Stimulated activated memory B cell treated with anti-CD40 and anti-IgM and Interleukin-4, amounts not matched to agents 10 μg/mL and 1 μg/mL and 100 μg/mL, for 72 hours (primary cell): ENCODE results near the gene TMEM184A.

Source experiments
- ATAC-seq: fragments of 150-1000 bp; cut with Tn5 transposase; 2 replicates; pipeline ENCODE4 v1.10.0; 2021
- H3K27ac Mint-ChIP-seq: one replicate; pipeline ENCODE4 v1.8.0; 2022; ENCODE audit warnings: mild to moderate bottlenecking, mixed read lengths
- H3K27me3 Mint-ChIP-seq: one replicate; pipeline ENCODE4 v1.8.0; 2022; ENCODE audit warnings: mixed read lengths
- H3K36me3 Mint-ChIP-seq: one replicate; pipeline ENCODE4 v1.8.0; 2022; ENCODE audit warnings: mixed read lengths
- H3K4me1 Mint-ChIP-seq: one replicate; pipeline ENCODE4 v1.8.0; 2022; ENCODE audit warnings: mixed read lengths
- H3K4me3 Mint-ChIP-seq: one replicate; pipeline ENCODE4 v1.8.0; 2022; ENCODE audit warnings: mild to moderate bottlenecking, moderate library complexity, mixed read lengths
- H3K9me3 Mint-ChIP-seq: one replicate; pipeline ENCODE4 v1.8.0; 2022; ENCODE audit warnings: mixed read lengths

Gene TMEM184A

DNA sequence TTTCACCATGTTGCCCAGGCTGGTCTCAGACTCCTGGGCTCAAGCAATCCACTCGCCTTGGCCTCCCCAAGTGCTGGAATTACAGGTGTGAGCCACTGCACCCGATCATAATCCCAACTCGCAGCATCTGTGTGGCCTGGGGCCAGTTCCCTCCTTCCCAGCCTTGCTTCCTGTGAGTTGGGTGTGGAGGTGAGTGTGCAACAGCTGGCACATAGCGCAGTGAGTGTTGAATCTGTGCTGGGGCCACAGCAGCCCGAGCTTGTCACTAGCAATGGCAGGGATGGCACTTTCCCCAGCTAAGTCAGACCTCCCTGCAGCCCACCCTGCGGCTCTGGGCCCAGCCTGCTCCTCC, 12.2 kb downstream of the TMEM184A start:
- Mint-ChIP-seq H3K27ac (peak overlapping the region; percentile 10), H3K36me3 (peaks cover 27% of the 10 kb centered on the region), H3K27me3 (peaks cover 7% of the 10 kb centered on the region), H3K4me3 (no peak overlapping the region), H3K4me1 (peaks cover 27% of the 10 kb centered on the region), H3K9me3 (no peaks in the 10 kb centered on the region)
- no peak for ATAC-seq

DNA sequence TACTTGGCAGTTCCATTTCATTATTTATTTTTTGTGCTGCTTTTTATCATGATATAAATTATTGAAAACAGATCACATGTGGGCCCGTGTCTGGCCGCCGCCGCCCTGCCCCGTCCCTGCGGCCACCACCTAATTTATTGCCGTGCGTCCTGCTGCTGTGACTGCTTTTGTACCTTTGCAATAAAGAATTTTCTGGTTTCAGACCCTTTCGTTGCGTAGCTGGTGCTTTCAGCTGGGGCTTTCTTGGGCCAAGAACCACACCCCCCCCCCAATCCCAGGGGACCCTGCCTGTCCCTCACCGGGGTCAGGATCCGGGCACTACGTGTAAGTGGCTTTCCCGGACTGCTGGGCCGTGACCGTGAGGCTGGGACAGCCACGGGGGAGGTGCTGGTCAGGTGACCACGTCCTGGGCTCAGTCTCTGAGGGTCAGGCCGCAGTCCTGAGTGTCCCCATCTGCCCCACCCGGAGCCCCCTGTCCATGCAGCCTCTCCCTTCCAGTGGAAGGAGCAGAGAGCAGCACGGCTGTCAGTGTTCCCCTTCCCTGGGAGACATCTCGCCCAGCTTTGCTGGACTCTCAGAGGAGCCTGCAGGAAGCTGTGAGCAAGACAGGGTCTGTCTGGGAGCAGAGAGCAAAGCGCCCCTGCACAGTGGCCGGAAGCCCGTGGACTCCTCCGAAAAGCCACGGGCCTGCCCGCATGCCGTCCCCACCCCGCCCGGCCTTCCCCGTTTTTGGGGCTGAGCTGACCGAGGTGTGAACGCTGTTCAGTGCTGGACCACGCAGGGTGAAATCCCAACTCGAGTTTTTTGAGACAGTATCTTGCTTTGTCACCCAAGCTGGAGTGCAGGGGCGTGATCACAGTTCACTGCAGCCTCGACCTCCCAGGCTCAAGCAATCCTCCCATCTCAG, 12.9 kb downstream of the TMEM184A start:
- Mint-ChIP-seq H3K4me1 (peaks cover 20% of the 10 kb centered on the region), H3K27ac (no peak overlapping the region), H3K27me3 (peaks cover 2% of the 10 kb centered on the region), H3K9me3 (no peaks in the 10 kb centered on the region), H3K4me3 (no peak overlapping the region), H3K36me3 (peaks cover 27% of the 10 kb centered on the region)
- ATAC-seq = no peak

DNA sequence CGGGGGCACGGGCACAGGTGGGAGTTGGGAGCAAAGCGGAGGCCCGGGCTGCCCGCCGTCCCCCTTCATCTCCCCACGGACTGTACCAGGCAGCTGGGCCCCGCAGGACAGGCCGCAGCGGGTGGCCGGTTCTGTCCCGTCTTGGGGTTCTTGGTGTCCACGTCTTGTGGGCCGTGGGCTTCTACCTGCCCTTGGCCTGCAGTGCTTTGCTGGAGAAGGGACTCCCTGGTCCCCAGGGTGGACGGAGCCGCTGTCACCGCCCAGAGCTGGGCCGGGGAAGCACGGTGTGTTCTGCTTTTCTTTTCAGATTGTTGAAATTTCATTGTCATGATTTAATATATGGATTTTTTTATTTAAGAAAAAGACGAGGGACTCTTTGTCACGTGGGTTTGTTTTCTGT, 13.7 kb downstream of the TMEM184A start:
- Mint-ChIP-seq H3K27me3 (no peaks in the 10 kb centered on the region), H3K27ac (no peak overlapping the region), H3K4me3 (no peak overlapping the region), H3K36me3 (peaks cover 27% of the 10 kb centered on the region), H3K4me1 (peaks cover 17% of the 10 kb centered on the region), H3K9me3 (no peaks in the 10 kb centered on the region)
- no peak for ATAC-seq

DNA sequence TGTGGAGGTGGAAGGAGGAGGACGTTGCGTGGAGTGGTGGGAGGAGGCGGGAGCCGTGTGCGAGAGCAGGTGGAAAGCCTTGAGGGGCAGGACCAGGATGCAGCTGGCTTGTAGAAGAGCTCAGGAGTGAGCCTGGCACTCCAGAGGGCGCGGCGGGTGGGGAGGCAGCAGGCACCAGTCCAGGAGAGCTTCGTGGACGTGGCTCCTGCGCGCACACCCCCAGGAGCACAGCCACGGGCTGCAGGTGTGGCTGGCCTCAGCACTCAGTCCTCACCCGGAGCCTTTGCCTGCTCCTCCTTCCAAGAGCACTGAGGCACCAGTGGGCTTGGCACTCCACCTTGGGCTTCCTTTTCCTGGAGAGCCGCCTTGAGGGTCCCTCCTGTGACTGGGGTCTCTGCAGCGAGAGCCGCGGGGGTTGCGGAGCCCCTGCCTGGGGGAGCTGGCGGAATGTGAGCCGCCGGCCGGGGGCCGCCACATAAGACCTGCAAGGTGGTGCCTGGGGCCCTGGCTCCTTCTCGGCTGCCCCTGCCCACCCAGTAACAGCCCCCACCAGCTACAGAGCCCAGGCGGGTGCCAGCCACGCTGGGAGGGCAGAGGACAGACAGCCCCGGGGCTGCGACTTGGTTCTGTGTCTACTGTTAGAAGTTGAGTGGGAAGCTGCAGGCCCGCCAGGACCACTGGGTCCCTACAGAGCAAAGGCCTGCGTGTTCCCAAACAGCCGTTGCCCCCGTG, 14.4 kb downstream of the TMEM184A start:
- peaks cover 20% of the 10 kb centered on the region for H3K4me1 Mint-ChIP-seq

DNA sequence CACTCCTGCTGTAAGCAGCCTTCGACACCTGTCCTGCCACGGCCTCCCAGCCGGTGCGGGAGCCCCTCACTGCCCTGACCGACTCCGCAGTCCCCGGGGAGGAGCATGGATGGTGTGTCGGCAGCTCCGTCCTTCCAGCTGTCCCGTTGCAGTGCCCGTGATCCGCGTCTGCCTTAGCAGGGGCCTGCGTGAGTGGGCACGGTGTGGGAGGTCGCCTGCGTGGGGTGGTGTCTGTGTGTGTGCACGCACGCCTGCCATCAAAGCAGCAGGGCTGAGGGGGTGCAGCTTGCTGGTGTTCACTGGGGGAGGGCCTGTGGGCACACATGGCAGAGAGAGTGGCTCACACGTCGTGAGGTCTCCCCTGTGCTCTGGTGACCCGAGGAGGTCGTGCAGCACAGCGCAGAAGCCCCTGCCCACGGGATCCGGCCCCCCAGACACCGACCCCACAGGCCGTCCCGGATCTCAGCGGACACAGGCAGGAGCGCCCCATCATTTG, 15.2 kb downstream of the TMEM184A start:
- Mint-ChIP-seq H3K36me3 (peaks cover 34% of the 10 kb centered on the region), H3K27me3 (no peaks in the 10 kb centered on the region), H3K4me3 (no peak overlapping the region), H3K9me3 (no peaks in the 10 kb centered on the region), H3K4me1 (peaks cover 24% of the 10 kb centered on the region), H3K27ac (no peak overlapping the region)
- ATAC-seq = no peak

More for the DNA sequence above, 14.4 kb downstream of the TMEM184A start:
- Mint-ChIP-seq H3K9me3 (no peaks in the 10 kb centered on the region), H3K27ac (no peak overlapping the region), H3K27me3 (no peaks in the 10 kb centered on the region), H3K36me3 (peaks cover 30% of the 10 kb centered on the region), H3K4me3 (no peak overlapping the region)
- ATAC-seq = no peak

DNA sequence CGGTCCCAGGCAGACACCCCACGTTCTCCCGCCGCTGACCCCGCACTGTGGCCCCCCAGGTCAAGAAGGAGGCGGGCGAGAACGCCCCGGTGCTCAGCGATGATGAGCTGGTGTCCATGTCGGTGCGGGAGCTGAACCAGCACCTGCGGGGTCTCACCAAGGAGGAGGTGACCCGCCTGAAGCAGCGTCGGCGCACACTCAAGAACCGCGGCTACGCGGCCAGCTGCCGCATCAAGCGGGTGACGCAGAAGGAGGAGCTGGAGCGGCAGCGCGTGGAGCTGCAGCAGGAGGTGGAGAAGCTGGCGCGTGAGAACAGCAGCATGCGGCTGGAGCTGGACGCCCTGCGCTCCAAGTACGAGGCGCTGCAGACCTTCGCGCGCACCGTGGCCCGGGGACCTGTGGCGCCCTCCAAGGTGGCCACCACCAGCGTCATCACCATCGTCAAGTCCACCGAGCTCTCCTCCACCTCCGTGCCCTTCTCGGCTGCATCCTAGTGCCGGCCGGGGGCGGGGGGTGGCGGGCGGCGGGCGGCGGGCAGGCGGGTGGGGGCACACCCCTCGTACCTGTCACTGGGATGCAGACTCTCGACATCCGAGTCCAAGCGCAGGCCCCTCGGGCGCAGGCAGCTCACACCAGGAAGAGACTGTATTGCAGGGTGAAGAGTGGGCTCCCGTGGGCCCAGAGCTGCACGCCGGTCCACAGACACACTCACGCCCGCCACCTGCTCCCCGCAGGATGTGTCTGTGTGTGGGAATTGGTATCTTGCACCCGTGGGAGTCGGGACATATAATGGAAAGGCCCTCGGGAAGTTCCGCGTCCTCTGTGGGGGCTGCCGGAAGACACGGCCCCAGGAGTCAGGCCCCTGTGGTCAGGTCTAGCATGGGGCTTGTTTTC, 15.9 kb downstream of the TMEM184A start:
- H3K4me3 Mint-ChIP-seq = no peak overlapping the region
- ATAC-seq = no peak
- H3K36me3 Mint-ChIP-seq = peaks cover 34% of the 10 kb centered on the region
- H3K27me3 Mint-ChIP-seq = no peaks in the 10 kb centered on the region
- no peak overlapping the region for H3K27ac Mint-ChIP-seq
- H3K9me3 Mint-ChIP-seq = no peaks in the 10 kb centered on the region
- H3K4me1 Mint-ChIP-seq = peaks cover 24% of the 10 kb centered on the region

DNA sequence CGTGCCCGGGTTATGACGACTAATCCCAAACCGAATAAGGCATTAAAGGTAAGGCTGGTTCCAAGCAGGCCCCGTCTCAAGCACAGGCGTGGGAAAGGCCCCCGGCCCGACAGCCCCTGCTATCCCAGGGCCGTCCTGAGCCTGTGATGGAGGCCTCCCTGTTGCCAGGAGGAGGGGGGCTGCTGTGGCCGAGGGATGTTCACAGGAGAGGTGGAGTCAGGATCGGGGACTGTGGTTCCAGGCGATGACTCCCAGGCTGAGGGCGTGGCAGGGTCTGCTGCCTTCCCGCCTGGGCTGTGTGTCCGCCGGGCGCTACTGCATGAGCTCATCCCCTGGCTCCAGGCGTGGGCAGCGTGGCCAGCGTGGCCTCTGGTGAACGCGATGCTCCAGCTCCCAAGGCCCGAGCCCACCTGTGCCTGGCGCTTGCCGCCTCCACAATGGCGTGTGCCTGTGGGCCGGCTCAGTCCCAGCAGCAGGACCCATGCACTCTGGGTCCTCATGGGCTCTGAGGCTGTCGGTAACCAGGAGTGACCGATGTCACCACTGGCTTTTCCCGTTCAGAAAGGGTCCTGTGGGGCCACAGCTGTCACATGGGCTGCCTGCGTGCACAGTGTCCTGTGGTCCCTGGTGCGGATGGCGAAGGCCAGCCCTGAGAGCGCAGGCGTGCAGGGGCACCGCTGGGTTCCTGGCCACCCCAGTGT, 16.7 kb downstream of the TMEM184A start:
- H3K9me3 Mint-ChIP-seq = no peaks in the 10 kb centered on the region

DNA sequence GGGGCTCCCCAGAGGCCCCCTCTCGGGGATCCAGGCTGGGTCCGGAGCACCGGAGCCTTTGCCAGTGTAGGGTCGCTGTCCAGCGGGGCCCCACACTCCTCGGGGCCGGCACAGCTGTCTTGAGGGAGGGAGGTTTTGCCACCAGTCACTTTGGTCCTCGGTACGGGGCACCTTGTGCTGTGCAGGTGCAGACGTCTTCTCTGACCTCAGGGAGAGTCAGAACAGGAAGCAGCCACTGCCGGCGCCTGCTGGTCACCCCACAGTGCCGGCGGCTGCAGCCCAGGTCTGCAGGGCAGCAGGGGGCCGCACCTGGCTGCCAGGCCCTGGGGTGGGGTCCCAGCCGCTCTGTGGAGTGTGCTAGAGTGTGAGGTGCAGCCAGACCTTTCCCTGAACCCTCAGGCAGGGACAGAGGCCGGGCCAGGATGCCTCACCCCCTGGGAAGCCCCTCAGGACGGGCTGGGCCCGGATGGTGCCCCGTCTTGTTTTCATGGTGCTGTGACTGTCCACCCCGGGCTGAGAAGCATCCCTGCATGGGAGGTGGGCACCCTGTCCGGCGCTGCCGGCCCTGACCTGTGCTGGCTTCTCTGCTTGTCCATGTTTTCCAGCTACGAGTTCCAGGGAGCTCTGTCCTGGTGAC, 17.3 kb downstream of the TMEM184A start:
- ATAC-seq = no peak
- no peak overlapping the region for H3K4me3 Mint-ChIP-seq
- peaks cover 25% of the 10 kb centered on the region for H3K4me1 Mint-ChIP-seq
- H3K9me3 Mint-ChIP-seq = no peaks in the 10 kb centered on the region
- peaks cover 34% of the 10 kb centered on the region for H3K36me3 Mint-ChIP-seq
- no peaks in the 10 kb centered on the region for H3K27me3 Mint-ChIP-seq
- no peak overlapping the region for H3K27ac Mint-ChIP-seq

More for the DNA sequence above, 16.7 kb downstream of the TMEM184A start:
- H3K27ac Mint-ChIP-seq = no peak overlapping the region
- ATAC-seq = no peak
- no peak overlapping the region for H3K4me3 Mint-ChIP-seq
- H3K4me1 Mint-ChIP-seq = peaks cover 21% of the 10 kb centered on the region
- H3K36me3 Mint-ChIP-seq = peaks cover 34% of the 10 kb centered on the region
- no peaks in the 10 kb centered on the region for H3K27me3 Mint-ChIP-seq

DNA sequence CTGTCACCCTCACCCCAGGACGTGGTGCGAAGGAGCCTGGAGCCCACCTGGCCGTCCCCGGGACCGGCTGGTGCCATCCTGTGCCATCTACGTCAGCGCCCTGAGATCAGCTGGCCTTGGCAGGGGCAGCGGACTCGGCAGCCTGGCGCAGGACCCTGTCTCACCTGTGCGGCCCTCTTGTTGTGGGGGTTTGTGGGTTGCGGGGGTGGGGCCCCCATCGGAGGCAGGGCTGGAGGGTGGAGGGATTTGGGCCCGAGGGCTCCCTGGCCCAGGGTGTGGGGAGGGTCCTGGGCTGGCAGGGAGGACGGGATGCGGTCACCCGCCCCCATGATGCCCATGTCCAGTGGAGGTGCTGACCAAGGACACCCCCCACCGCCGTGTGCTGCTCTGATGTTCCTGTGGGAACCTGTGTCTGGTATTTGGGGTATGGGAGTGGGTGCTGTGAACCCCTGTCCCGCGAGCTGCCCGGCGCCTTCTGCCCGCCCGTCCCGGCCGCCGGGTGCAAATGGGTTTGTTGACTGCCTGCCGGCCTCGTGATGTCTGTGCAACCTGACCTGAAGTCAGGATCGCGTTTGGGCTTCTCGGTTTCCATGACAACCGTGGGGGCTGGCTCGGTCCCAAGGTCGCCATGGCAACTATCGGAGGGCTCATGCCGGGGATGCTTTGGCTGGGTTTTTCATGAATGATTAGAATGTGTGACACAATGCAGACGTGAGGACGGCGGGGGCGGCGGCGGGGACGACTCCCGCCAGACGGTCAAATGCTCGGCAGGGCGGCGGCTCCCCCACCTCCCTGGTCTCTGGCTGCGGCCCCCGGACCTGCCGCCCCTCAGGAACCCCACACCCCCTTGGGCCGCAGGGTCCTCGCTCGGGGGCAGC, 18.2 kb downstream of the TMEM184A start:
- ATAC-seq = no peak
- Mint-ChIP-seq H3K4me1 (peaks cover 31% of the 10 kb centered on the region), H3K9me3 (no peaks in the 10 kb centered on the region), H3K27me3 (no peaks in the 10 kb centered on the region), H3K4me3 (no peak overlapping the region), H3K36me3 (peaks cover 31% of the 10 kb centered on the region), H3K27ac (no peak overlapping the region)

DNA sequence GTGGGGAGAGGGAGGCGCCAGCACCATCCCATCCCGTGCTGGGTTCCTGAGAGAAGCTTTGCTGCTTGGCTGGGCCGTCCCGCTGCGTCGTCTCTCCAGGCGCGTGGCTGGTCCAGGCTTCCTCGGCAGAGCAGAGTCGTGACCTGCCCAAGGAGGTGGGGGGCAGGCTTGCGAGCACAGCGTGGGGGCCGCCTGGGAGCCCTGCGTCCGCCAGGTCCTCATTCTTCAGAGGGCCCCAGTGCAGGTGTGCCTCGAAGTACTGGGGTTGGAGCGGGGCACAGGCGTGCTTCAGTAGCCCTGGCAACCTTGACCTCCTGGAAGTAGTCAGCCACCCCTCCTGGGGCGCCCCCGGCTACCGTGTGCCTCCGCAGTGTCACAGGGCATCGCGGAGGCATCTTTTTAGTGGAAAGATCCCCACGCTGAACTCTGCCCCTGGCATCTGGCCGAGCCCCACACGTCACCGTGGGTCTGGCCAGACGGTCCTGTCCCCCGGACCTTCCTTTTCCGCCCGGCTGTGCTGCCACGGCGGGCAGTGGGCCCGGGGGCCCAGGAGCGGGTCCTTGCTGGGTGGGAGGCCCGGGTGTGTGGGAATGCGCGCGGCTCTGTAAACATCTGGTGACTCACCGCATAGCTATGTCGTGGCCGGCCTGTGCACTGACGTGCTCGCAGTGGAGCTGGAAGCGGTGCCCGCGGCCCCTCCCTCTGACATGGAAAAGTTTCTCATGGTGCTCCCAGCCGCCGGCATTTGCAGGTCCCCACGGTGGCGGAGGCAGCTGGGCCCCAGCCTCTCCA, 19.1 kb downstream of the TMEM184A start:
- Mint-ChIP-seq H3K9me3 (no peaks in the 10 kb centered on the region), H3K27ac (no peak overlapping the region)

DNA sequence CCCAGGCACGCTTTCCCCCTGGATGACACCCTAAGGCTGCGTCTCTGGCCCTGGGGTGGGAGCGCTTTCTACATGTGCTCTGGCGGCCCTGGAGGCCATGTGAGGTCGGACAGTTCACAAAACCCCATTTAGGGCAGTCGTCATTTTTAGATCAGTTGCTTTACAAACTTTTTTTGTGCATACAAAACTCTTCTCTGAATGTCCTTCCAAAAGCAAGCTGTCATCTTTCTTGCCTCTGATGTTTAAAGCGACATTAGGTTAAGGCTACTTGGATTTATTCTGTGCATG, 19.6 kb downstream of the TMEM184A start:
- no peaks in the 10 kb centered on the region for H3K27me3 Mint-ChIP-seq
- no peak for ATAC-seq
- peaks cover 39% of the 10 kb centered on the region for H3K4me1 Mint-ChIP-seq
- no peak overlapping the region for H3K27ac Mint-ChIP-seq
- H3K36me3 Mint-ChIP-seq = peaks cover 24% of the 10 kb centered on the region
- H3K4me3 Mint-ChIP-seq = no peak overlapping the region
- no peaks in the 10 kb centered on the region for H3K9me3 Mint-ChIP-seq

More for the DNA sequence above, 19.1 kb downstream of the TMEM184A start:
- ATAC-seq = no peak
- Mint-ChIP-seq H3K4me1 (peaks cover 33% of the 10 kb centered on the region), H3K27me3 (no peaks in the 10 kb centered on the region), H3K4me3 (no peak overlapping the region), H3K36me3 (peaks cover 24% of the 10 kb centered on the region)

DNA sequence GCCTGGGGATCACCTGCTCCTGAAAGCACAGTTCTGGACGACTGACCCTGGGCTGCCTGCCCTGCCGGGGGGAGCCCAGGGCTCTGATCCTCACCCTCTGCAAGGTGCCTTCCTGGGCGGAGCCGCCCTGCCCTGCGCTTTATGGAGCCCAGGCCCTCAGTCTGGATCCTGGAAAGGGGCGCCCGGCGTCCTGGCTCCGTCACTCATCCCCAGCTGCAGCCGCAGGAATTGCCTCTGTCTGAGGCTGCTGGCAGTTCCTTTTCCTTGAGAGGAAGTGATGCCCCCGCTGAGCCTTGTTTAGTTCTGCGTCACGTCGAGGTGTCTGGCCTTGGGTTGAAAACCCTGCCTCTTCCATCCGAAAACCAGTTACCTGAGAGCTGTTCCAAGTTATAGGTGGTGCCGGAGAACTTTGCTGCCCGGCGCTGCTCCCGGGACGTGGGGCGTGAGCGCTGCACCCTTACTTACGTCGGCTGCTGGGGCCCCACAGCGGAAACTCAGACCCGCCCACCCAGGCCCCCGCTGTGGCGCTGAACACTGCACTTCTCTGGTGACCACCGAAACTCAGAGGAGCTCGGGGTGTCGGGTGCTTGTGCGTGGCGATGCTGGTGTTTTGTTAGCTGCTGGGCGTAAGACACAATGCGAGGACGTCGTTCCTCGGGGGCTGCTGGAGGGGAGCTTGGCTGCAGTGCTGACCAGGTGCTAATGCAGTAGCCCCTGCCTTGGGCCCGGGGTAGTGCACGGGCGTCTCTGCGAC, 20.1 kb downstream of the TMEM184A start:
- Mint-ChIP-seq H3K4me3 (no peak overlapping the region), H3K9me3 (no peaks in the 10 kb centered on the region), H3K27me3 (no peaks in the 10 kb centered on the region), H3K36me3 (peaks cover 19% of the 10 kb centered on the region), H3K4me1 (peaks cover 39% of the 10 kb centered on the region), H3K27ac (no peak overlapping the region)
- no peak for ATAC-seq
